Mammary epithelial cell (primary cell): ENCODE data around the gene SH3PXD2B.

Experiments used
- EZH2 ChIP-seq: IDR thresholded peaks from 2 replicates; pipeline ENCODE4 v1.6.1; 2012; ENCODE audit warnings: low read length, inconsistent platforms, borderline replicate concordance
- TF ChIP-seq, protein P1 (sequence below), 2 donors: IDR thresholded peaks in 1 of 2; conservative IDR thresholded peaks in 1 of 2; 2 replicates each; pipeline ENCODE4 v1.5.1; 2011 to 2012; ENCODE audit warnings: inconsistent platforms in 2 of 2, low read length in 2 of 2, mild to moderate bottlenecking in 2 of 2, control low read depth in 1 of 2, low read depth in 1 of 2; ENCODE audit not compliant: insufficient read depth in 1 of 2; ENCODE audit errors: extremely low read depth in 1 of 2

DNA sequence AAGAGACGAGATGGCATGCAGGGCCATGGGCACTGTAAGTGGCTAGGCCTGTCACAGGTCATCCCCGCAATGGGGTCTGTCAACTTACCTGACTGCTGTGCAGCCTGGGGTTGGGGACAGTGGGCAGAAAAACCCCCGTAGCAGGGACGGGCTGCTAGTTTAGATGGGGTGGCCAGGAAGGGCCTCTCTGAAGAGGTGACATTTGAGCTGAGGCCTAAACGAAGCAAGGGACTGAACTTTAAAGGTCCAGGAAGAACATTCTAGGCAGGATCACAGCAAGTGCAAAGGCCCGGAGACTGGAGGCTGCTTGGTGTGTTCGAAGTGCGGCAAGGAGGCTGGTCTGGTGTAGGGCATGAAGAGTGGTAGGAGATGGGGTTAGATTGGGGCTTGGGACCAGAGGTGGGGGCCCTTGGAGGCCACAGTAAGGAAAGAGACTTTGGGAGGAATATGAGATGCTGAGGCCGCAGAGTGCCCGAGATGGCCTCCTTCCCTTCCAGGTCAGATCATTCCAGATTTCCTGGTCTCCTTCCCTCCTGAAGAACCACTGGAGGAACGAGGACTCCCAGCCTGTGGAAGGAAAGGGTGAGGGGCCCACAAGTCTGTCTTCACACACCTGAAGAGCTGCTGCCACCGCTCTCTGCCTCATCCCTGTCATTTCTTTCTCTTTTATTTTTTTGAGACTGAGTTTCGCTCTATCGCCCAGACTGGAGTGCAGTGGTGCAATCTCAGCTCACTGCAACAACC, 37.9 kb upstream of the SH3PXD2B start:
- TF ChIP-seq, protein P1, sequence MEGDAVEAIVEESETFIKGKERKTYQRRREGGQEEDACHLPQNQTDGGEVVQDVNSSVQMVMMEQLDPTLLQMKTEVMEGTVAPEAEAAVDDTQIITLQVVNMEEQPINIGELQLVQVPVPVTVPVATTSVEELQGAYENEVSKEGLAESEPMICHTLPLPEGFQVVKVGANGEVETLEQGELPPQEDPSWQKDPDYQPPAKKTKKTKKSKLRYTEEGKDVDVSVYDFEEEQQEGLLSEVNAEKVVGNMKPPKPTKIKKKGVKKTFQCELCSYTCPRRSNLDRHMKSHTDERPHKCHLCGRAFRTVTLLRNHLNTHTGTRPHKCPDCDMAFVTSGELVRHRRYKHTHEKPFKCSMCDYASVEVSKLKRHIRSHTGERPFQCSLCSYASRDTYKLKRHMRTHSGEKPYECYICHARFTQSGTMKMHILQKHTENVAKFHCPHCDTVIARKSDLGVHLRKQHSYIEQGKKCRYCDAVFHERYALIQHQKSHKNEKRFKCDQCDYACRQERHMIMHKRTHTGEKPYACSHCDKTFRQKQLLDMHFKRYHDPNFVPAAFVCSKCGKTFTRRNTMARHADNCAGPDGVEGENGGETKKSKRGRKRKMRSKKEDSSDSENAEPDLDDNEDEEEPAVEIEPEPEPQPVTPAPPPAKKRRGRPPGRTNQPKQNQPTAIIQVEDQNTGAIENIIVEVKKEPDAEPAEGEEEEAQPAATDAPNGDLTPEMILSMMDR (conservative IDR thresholded peaks at IDR 0.05 in 1 of 2, IDR thresholded peaks at IDR 0.05 in 1 of 2; ENCODE audit: extremely low read depth in 1 of 2, insufficient read depth in 1 of 2, low read depth in 1 of 2, low read length in 2 of 2), result no peak
- no peak for TF ChIP-seq EZH2
